HG03045 (cell line): ENCODE results near the gene XXYLT1.
"Not testable (repeated sequence)": the region's sequence is repeated elsewhere in the genome, so short reads cannot be mapped to it uniquely, and the experiment has no call there.

Source experiments
- ATAC-seq: cut with Tn5 transposase; IDR thresholded peaks from one replicate; pipeline ENCODE4 v1.9.1; 2021; ENCODE audit warnings: mild to moderate bottlenecking, moderate library complexity; ENCODE audit not compliant: unreplicated experiment

The XXYLT1 gene, protein sequence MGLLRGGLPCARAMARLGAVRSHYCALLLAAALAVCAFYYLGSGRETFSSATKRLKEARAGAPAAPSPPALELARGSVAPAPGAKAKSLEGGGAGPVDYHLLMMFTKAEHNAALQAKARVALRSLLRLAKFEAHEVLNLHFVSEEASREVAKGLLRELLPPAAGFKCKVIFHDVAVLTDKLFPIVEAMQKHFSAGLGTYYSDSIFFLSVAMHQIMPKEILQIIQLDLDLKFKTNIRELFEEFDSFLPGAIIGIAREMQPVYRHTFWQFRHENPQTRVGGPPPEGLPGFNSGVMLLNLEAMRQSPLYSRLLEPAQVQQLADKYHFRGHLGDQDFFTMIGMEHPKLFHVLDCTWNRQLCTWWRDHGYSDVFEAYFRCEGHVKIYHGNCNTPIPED

DNA sequence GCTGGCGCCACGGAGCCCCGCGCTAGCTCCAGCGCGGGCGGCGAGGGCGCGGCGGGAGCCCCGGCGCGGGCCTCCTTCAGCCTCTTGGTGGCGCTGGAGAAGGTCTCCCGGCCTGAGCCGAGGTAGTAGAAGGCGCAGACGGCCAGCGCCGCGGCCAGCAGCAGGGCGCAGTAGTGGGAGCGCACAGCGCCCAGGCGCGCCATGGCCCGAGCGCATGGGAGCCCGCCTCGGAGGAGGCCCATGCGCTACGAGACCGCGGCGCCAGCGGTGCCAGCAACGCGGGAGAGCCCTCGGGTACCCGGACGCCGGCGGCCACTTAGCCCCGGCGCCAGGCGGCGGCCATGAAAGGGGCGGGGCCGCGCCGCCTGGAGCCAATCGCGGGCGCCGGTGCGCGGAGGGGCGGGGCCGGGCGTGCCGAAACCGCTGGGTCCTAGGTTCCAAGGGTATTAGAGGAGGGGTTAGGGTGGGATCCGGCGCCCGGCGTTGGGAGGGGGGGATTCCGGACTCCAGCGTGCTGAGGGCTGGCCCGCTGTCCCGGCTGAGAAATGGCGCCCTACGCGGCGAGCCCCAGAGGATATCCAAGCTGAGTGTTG, at the start of gene XXYLT1:
Gene XXYLT1 (minus strand): TSS at position 343 of the 593 bp plus-strand sequence. CDS start 101 bp downstream, at position 242.
- ATAC-seq = peak; percentile 84

DNA sequence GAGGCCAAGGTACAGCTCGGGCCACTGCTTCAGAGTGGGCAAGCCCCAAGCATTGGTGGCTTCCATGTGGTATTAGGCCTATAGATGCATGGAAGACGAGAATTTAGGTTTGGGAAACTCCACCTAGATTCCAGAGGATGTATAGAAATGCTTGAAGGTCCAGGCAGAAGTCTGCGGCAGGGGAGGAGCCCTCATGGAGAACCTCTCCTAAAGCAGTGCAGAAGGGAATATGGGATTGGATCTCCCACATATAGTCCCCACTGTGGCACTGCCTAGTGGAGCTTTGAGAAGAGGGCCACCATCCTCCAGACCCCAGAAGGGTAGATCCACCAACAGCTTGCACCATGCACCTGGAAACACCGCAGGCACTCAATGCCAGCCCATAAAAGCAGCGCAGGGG, 48.1 kb upstream of the XXYLT1 start:
- no peak for ATAC-seq

DNA sequence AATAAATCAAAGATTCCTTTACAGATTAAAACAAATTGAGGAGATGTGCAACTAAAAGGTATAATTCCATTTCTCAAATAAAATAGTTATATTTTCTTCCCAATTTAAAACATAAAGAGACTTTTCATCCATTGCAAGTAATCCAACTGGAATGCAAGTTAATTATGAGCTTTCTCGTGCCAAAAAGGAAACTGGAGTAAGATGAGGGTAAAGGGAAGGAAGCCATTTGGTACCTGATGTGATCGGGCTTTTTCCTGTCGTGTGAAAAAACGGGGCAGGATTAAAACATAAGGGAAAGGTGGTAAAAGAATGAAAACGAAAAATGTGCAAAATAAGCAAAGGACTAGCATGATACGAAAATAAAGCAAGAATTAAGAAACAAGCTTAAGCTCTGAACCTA, 41.8 kb upstream of the XXYLT1 start:
- no peak for ATAC-seq

DNA sequence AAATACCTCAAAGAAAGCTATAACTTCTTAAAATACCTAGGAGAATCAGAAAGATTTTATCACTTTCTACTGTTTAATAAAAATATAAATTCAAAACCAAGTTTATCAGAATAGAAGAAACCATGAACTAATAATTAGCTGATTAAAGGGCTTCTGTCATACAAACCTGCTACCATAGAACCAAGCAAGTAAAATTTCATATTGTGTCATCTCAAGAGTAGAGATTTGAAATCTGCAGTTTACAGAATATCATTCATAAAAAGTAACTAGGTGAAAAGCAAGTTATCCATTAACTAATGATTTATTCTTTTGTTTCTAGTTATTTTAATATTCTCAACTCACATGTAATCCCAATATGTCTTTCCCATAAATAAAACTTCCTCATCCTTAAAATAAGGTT, 36.8 kb upstream of the XXYLT1 start:
- ATAC-seq = no peak

DNA sequence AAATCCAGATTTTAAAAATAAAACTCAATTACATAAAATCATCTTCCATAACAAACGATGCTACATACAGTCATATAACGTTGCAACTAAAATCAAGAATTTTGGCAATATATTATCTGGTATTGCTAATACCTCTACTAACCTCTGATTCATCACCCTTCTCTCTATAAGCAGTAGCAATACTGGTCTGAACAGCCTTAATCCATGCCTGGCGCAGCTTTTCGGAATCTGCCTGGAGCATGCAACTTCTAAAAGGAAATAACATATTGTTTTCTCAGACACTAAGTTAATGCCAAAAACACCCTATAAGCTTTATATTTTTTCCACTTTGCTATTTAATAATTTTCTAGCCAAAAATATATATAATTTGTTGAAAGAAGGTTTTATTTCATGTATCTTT, 35.4 kb upstream of the XXYLT1 start:
- ATAC-seq = no peak

DNA sequence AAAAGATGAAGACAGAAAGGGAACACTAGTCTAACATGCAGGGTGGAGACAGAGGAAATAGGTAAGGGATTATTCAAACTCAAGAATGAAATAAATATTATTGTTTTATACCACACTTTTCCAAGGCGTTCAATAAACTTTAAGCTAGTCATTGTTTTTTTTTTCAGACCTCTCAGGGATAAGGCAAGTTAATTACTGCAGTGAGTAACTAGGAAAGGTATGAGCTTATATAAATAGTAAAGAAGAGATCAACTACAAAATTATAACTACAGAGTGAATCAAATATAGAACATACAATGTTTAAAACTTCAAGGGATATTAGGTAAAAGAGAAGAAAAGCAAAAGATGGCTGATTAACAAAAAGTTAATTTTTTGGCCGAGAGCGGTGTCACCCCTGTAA, 31.5 kb upstream of the XXYLT1 start:
- ATAC-seq = no peak

DNA sequence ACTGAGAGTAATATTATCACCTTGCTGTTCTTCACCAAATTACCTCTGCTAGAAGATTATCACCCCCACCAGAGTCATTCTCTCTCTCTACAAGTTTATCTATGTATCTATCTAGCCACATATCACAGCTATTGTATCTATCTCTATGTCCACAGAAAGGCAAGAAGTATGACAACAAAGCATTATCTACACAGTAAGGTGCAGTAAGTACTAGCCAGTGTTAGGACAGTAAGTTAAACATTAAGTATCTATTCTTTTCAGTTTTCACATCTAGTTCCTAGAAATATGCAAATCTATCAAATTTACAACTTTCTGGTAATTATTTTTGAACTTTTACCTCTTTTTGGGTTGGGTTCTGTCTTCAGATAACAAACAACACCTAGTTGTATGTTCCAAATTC, 26.5 kb upstream of the XXYLT1 start:
- ATAC-seq = no peak

DNA sequence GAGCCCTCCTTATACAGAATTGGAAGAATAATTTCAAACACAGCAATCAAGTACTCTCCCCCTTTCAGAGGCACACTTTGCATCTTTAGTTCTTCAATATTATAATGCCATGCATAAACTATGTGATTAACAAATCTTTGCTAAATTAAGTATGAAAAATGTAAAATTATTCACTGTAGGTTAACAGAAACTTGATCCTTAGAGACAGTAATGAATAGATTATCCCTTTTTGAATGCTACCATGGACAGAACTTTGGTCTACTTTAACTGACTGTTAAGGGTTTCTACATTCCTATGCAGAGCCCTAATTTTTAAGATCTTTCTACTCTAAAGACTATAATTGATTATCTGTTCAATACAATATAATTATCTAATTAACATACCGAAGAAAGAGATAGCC, 25.7 kb upstream of the XXYLT1 start:
- ATAC-seq = no peak

DNA sequence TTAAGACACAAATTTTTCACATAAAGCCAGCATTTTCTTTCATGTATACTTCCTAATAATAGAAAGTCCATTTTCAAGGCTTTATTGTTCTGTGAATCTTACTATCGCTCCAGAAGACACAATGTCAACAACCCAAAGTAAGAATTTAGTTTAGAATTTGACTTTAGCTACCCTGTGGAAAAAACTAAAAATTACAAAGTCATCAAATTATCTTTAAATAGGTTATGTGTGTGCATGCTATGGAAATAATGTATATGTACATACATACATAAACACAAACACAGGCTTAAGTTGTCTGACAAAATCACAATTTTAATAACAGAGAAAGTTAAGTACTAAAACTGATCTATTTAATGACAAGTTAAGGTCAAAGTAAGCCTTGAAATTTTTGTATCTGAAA, 20.2 kb upstream of the XXYLT1 start:
- no peak for ATAC-seq

DNA sequence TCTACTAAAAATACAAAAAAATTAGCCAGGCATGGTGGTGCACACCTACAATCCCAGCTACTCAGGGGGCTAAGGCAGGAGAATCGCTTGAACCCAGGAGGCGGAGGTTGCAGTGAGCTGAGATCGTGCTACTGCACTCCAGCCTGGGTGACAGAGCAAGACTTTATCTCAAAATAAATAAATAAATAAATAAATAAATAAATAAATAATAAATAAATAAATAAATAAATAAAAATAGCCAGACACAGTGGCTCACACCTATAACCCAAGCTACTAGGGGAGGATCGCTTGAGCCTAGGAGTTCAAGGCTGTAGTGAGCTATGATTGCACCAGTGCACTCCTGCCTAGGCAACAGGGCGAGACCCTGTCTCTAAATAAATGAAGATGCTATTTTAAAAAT, 19.7 kb upstream of the XXYLT1 start:
- ATAC-seq = not testable (repeated sequence)

DNA sequence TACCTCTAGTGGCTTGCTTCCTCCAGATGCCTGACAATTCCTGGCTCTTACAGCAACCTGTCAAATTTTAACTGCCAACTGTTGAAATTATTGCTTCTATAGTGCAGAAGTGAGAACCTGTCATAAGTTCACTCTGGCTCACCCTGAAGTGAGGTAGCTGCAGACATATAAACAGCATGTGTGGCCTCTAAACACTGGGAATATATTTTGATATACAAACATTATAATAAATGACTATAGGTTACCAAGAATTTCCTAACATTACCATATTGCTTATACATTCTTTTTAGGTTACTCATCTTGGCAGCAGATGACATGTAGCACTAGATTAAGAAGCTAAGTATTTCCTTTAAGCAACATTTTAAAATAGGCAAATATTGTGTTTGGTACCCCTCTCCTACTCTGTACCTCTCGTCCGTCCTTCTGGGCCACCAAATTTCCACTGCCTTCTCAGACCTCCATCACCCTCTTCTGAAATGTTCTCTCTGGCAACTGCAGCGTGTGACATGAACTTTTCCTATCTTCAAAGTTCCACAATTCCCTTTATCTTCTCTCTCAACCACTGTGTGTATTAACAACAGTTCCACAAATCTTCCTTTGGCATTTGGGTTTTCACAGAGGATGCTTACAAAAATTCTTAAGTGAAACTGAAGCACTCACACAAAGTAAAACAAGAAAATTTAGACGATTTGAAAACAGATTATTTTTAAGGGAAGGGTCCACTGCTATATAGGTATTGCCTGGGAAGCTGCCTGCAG, 15.3 kb upstream of the XXYLT1 start:
- no peak for ATAC-seq

DNA sequence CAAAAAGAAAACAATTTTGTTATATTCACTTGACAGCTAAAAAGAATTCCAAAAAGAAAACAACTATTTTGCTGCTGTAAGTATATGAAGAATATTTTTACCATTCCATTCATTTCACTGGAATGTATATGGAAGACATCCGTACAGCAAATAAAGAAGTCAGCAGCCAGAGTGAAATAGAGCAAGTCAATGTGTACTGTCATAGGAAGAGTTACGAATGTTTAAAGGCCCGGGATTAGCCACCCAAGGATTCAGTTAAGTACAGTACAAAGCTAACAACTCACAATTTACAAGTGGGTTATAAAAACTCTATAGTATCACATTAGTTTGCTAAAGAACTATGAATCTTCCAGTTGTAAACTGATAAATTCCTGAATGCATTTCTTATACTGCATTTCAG, 14.4 kb upstream of the XXYLT1 start:
- no peak for ATAC-seq

DNA sequence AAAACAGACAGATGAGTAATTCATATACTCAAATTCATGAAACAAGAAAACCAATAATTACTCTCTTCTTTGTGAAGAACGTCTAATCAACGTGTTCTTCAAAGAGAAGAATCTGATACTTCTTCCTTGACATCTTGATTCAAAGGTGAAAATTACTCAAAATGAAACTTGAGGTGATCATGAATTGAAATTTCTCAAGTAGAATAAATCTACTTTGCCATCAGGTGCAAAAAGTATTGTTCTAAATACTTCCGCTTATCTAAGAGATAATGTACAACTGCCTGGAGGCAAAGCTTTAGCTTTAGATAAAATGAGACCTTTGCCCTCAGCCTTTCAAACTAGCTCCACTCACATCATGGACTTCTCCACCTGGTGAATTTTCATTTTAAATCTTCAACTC, 13.9 kb upstream of the XXYLT1 start:
- ATAC-seq = no peak

DNA sequence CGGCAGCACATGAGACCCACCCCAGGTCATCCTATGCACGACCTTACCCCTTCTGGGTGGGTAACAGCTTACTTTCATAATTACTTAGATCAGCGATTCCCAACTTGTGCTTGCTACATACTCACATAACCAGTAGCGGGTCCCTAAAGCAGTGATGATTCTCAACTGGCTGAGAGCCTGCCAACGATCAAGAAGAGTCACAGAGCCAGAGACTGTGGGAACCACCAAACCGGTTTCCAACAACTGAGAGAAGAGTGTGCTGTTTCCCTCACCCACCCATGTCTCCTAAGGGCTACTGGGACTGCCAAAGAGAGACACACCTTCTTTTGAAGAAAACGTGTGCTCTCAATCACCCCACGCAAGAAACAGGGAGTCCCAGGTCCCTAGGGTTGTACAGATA, 12.0 kb upstream of the XXYLT1 start:
- ATAC-seq = no peak

DNA sequence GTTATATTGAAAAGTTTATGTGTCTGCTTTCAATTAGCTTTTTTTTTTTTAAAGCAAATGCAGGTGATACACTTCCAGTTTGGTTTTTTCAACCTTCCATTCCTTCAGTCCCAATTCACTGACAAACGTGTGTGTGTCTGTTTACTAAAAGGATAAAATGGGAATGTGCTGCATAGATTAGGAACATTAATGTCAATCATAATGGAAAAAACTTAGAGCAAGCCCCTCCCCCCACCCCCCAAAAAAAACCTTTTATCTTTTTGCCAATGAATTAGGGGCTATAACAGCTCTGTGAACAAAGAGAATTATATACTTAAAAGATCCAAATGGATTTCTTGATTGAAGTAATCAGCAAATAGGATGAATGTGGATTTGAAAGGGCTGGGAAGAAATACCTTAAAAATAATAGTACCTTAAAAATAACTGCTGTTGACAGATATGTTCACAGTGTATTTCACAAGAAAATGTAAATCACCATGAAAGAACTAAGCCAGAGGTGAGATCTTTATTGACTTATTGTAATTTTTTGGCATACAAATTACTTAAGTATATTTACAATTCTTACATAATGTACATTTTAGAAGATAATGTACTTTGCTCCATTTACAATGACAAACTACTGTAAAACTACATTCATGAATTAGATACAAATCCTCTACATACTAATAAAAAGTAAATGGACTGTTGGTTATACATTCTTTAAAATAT, 3.5 kb upstream of the XXYLT1 start:
- no peak for ATAC-seq

DNA sequence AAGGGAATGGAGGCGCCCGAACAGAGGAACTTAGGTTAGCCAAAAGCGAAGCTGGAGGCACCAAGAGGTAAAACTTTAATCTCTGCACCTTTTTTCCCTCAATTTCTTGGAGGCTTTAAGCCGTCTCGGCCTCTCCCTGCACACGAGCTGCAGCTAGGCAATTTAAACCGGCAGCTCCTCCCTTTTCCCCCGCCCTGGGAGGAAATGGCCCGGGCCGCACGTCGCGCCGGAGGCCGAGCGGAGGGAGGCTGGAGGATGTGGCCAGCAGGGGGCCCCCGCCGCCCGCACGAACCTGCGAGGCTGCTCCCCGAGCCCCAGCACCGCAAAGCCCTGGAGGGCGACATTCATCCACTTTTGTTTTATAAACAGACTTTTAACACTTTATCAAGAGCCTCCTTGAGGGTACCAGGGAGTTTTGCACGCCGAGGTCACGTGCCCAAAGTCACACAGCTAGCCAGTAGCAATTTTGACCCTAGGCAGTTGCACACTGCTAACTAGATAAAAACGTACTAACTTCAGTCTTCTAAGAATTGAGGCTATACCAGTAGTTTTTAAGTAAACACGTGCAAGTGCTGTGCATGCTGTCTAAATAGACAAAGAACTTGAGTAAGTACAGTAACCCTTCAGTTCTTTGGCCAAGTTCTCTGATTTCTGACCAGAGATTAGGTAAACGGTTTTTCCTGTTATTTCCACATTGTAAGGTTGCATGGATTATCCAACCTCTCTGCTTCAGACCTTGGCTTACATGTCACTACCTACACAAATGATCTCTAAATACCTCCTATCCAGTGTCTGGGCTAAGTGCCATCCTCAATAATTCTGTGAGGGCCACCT, 668 bp upstream of the XXYLT1 start:
- ATAC-seq = peak; percentile 74

DNA sequence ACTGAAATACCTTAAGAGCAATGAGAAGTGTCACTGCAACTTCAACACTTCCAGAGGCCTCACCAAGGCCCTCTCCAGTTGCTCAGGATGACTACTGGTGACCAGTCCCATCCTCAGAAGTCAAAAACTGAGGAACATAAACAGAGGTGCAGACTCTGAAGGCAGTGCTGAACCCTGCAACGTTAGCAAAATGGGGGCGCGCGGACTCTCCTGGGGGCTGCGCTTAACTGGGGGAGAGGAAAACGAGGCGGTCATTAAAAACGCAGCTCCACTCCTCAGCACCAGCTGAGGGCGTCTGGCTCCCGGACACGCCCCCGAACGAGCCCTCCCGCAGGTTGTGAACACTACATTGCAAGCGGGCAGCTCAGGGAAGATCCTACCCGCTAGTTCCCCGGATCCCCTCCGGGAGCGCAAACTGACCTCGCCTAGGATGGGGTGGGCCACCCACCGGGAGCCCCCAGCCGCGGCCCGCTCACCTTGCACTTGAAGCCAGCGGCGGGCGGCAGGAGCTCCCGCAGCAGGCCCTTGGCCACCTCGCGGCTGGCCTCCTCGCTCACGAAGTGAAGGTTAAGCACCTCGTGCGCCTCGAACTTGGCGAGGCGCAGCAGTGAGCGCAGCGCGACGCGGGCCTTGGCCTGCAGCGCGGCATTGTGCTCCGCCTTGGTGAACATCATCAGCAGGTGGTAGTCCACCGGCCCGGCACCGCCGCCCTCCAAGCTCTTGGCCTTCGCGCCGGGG, 711 bp downstream of the XXYLT1 start:
- ATAC-seq = peak; percentile 9

DNA sequence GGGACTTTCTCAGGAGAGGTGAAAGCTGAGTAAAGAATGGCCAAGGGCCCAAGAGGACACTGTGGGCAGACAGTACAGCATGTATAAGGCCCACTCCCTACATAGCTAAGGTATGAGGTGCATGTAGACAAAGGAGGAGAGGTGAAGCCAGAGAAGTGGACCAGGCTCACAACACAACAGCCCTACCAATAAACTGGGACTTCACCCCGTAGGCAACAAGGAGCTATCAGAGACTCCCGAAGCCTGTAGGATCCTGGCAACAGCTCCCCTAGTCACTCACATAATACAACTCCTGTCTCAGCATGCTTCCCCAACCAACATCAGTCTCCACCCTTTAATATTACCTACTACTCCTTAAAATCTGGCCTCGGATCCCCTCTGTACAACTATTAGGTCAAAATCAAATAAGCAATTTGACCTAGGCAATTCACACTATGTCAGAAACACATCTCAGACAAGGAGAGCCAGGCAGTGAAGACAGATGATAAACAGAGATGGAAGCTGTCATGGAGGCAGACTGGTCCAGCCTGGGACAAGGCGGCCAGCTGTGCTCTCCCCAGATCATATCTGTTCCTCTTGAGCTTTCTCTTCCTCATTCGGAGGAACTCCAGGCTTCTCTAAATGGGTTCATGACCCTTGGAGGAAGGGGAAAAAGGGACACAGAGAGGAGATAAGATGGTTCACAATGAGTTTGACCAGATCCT, 1.4 kb downstream of the XXYLT1 start:
- no peak for ATAC-seq
